Measurements from ENCODE around the gene FGF14.

The FGF14 gene

GRCh38 chr13:101779147-101779546 lies 622.7 kb downstream of the FGF14 start:
- in situ Hi-C loops (cut with HindIII; ENCODE audit: low pct_ligation_motif_present, low sequenced_read_pairs), result loop anchor here (25.0 kb wide), 1 partner anchor 133 kb away; no protein-coding TSS in a partner anchor
- no peaks in the 10 kb centered on the region for H3K36me3 ChIP-seq (replicated peaks)
- no peak overlapping the region for H3K27ac ChIP-seq
- H3K27me3 ChIP-seq (replicated peaks), result no peaks in the 10 kb centered on the region
- TF ChIP-seq, protein P1, sequence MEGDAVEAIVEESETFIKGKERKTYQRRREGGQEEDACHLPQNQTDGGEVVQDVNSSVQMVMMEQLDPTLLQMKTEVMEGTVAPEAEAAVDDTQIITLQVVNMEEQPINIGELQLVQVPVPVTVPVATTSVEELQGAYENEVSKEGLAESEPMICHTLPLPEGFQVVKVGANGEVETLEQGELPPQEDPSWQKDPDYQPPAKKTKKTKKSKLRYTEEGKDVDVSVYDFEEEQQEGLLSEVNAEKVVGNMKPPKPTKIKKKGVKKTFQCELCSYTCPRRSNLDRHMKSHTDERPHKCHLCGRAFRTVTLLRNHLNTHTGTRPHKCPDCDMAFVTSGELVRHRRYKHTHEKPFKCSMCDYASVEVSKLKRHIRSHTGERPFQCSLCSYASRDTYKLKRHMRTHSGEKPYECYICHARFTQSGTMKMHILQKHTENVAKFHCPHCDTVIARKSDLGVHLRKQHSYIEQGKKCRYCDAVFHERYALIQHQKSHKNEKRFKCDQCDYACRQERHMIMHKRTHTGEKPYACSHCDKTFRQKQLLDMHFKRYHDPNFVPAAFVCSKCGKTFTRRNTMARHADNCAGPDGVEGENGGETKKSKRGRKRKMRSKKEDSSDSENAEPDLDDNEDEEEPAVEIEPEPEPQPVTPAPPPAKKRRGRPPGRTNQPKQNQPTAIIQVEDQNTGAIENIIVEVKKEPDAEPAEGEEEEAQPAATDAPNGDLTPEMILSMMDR (IDR thresholded peaks at IDR 0.05; ENCODE audit: low read depth, low read length, missing control alignments), result no peak
- H3K4me3 ChIP-seq (ENCODE audit: low read depth, low read length), result no peak overlapping the region
- no peak for DNase-seq

DNA sequence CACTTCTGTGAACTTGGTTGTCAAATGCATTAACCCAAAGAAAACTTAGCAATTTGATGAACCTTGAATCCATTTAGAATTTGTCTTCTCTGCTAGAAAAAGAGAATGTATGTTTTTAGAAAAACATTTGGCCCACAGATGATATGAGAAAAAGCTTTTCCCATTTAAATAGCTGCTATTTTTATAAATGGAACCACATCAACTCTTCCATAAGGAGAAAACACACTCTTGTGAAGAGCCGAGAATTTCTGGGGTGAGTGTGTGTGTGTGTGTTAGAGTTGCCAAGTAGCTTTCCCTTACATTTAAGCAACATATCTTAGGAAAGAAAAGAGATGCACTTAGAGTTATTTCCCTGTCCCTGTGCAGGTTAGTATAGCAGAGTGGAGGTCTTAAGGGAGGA lies 626.6 kb downstream of the FGF14 start:
- no peak overlapping the region for H3K4me3 ChIP-seq (ENCODE audit: low read depth, low read length)
- no peak overlapping the region for H3K27ac ChIP-seq
- no peak for DNase-seq
- TF ChIP-seq, protein P1 (IDR thresholded peaks at IDR 0.05; ENCODE audit: low read depth, low read length, missing control alignments), result no peak
- no peaks in the 10 kb centered on the region for H3K36me3 ChIP-seq (replicated peaks)
- in situ Hi-C loops (cut with HindIII; ENCODE audit: low pct_ligation_motif_present, low sequenced_read_pairs), result loop anchor here (25.0 kb wide), 1 partner anchor 137 kb away; no protein-coding TSS in a partner anchor
- no peaks in the 10 kb centered on the region for H3K27me3 ChIP-seq (replicated peaks)

DNA sequence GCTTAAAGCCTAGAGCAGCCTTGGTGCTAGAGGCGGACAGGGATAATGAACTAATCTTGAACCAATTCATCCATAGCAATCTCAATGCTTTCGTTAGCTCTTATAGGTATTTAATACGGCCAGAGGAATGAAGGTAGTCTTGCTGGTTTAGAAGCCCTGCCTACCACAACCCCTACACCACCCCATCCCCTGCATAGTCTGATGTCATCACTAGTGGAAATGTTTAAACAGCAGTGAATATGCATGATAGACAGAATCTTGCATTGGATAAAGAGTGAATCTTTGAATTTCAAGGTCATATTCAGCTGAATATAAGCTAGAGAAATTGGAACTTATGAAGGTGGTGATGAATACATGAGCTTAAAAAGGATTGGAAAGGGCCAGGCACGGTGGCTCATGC lies 627.5 kb downstream of the FGF14 start:
- DNase-seq, result no peak
- no peaks in the 10 kb centered on the region for H3K27me3 ChIP-seq (replicated peaks)
- no peaks in the 10 kb centered on the region for H3K36me3 ChIP-seq (replicated peaks)
- TF ChIP-seq, protein P1 (IDR thresholded peaks at IDR 0.05; ENCODE audit: low read depth, low read length, missing control alignments), result no peak
- H3K4me3 ChIP-seq (ENCODE audit: low read depth, low read length), result no peak overlapping the region
- in situ Hi-C loops (cut with HindIII; ENCODE audit: low pct_ligation_motif_present, low sequenced_read_pairs), result loop anchor here (25.0 kb wide), 2 partner anchors 262 to 637 kb away; no protein-coding TSS in a partner anchor
- no peak overlapping the region for H3K27ac ChIP-seq

- no peak for DNase-seq
- no peaks in the 10 kb centered on the region for H3K36me3 ChIP-seq (replicated peaks)
- in situ Hi-C loops (cut with HindIII; ENCODE audit: low pct_ligation_motif_present, low sequenced_read_pairs), result loop anchor here (25.0 kb wide), 2 partner anchors 261 to 636 kb away; no protein-coding TSS in a partner anchor
These were observed 628.8 kb downstream of the FGF14 start for GRCh38 chr13:101773062-101773461.

GRCh38 chr13:101767131-101767530 lies 634.7 kb downstream of the FGF14 start:
- Histone ChIP-seq H3K27ac (no peak overlapping the region), H3K4me3 (ENCODE audit: low read depth, low read length) (no peak overlapping the region), H3K27me3 (replicated peaks) (no peaks in the 10 kb centered on the region), H3K36me3 (replicated peaks) (no peaks in the 10 kb centered on the region)
- TF ChIP-seq, protein P1 (IDR thresholded peaks at IDR 0.05; ENCODE audit: low read depth, low read length, missing control alignments), result no peak
- DNase-seq, result no peak
- in situ Hi-C loops (cut with HindIII; ENCODE audit: low pct_ligation_motif_present, low sequenced_read_pairs), result loop anchor here (25.0 kb wide), 2 partner anchors 255 to 630 kb away; no protein-coding TSS in a partner anchor

More at GRCh38 chr13:101773062-101773461, 628.8 kb downstream of the FGF14 start:
- Histone ChIP-seq H3K4me3 (ENCODE audit: low read depth, low read length) (no peak overlapping the region), H3K27ac (no peak overlapping the region), H3K27me3 (replicated peaks) (no peaks in the 10 kb centered on the region)
- TF ChIP-seq, protein P1 (IDR thresholded peaks at IDR 0.05; ENCODE audit: low read depth, low read length, missing control alignments), result no peak

DNA sequence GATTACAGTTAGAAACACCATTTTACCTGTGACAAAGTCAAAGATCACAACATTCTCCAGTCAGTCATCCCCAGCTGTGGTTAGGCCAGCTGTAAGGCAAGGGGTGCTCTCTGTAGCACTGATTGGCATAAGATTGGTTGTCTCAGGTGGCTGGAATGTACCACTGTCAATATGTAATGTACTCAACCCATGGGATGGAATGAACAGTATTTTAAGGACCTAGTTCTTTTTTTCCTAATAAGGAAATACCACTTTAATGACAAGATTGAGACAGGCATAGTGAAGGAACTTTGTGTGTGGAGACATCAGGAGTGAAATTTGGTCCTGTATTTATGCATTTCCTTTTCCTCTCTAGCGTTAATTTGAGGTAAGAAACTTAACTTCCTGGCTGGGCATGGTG lies 638.7 kb downstream of the FGF14 start:
- TF ChIP-seq, protein P1 (IDR thresholded peaks at IDR 0.05; ENCODE audit: low read depth, low read length, missing control alignments), result no peak
- Histone ChIP-seq H3K4me3 (ENCODE audit: low read depth, low read length) (no peak overlapping the region), H3K27me3 (replicated peaks) (no peaks in the 10 kb centered on the region), H3K27ac (no peak overlapping the region), H3K36me3 (replicated peaks) (no peaks in the 10 kb centered on the region)
- no peak for DNase-seq
- in situ Hi-C loops (cut with HindIII; ENCODE audit: low pct_ligation_motif_present, low sequenced_read_pairs), result loop anchor here (25.0 kb wide), 2 partner anchors 251 to 626 kb away; no protein-coding TSS in a partner anchor

Data from brain microvascular endothelial cell (primary cell).